Liver (tissue), 9 donors: Measurements from ENCODE around the gene ACSM6. TPM values are rescaled to one million over a fixed set of nuclear protein-coding genes. Genes with fewer than 3 reads are reported as not detected.
A peak's percentile ranks its signal among the peaks of the same experiment; 100 is the strongest.

Source experiments
- DNase-seq: peaks from one replicate; pipeline ENCODE4 v3.0.0-alpha.2; 2017; ENCODE audit warnings: low spot score
- H3K27ac ChIP-seq, 2 donors: one replicate each; pipeline ENCODE4 v1.7.0; 2013; ENCODE audit warnings: inconsistent platforms in 2 of 2, low read length in 2 of 2, control low read depth in 1 of 2, low read depth in 1 of 2, mild to moderate bottlenecking in 1 of 2
- H3K27me3 ChIP-seq, 4 donors: one replicate each; pipeline versions ENCODE4 v1.6.1 to v1.7.0; 2013; ENCODE audit warnings: low read length in 3 of 4, inconsistent platforms in 1 of 4, mild to moderate bottlenecking in 1 of 4, moderate library complexity in 1 of 4; ENCODE audit not compliant: control insufficient read depth in 4 of 4, insufficient read depth in 4 of 4
- H3K36me3 ChIP-seq, 4 donors: one replicate each; pipeline versions ENCODE4 v1.6.1 to v1.7.0; 2013; ENCODE audit warnings: low read length in 3 of 4, mild to moderate bottlenecking in 3 of 4, low read depth in 1 of 4, moderate library complexity in 1 of 4; ENCODE audit not compliant: control insufficient read depth in 4 of 4, insufficient read depth in 3 of 4
- H3K4me1 ChIP-seq, 4 donors: one replicate each; pipeline versions ENCODE4 v1.6.1 to v1.7.0; 2013; ENCODE audit warnings: low read length in 3 of 4, mild to moderate bottlenecking in 3 of 4, moderate library complexity in 1 of 4; ENCODE audit not compliant: control insufficient read depth in 4 of 4, insufficient read depth in 4 of 4
- H3K4me3 ChIP-seq, 3 donors: one replicate each; pipeline versions ENCODE4 v1.6.1 to v1.7.0; 2013; ENCODE audit warnings: low read length in 3 of 3, control low read depth in 1 of 3, low read depth in 1 of 3, mild to moderate bottlenecking in 1 of 3
- H3K9ac ChIP-seq, 2 donors: one replicate each; pipeline ENCODE4 v1.7.0; 2013; ENCODE audit warnings: low read length in 2 of 2, mild to moderate bottlenecking in 2 of 2, moderate library complexity in 2 of 2, control low read depth in 1 of 2, low read depth in 1 of 2
- H3K9me3 ChIP-seq, 4 donors: one replicate each; pipeline versions ENCODE4 v1.6.1 to v1.7.0; 2013; ENCODE audit warnings: low read length in 3 of 4; ENCODE audit not compliant: control insufficient read depth in 4 of 4
- CTCF ChIP-seq: fragments of 150-350 bp; IDR thresholded peaks from 2 replicates; pipeline ENCODE4 v1.5.1; 2017; ENCODE audit warnings: improper control_type of control experiment, low read depth, low read length; ENCODE audit not compliant: missing input control
- EGR1 ChIP-seq, 2 donors: IDR thresholded peaks; 2 replicates each; pipeline ENCODE4 v1.6.1; 2016 to 2018; ENCODE audit warnings: antibody characterized with exemption in 2 of 2, low read depth in 2 of 2
- FOXA1 ChIP-seq: IDR thresholded peaks from 2 replicates; pipeline ENCODE4 v1.6.1; 2016; ENCODE audit warnings: antibody characterized with exemption
- FOXA2 ChIP-seq: IDR thresholded peaks from 2 replicates; pipeline ENCODE4 v1.6.1; 2016; ENCODE audit warnings: antibody characterized with exemption
- HNF4A ChIP-seq, 2 donors: conservative IDR thresholded peaks; 2 replicates each; pipeline ENCODE4 v1.6.1; 2016; ENCODE audit warnings: antibody characterized with exemption in 2 of 2, mild to moderate bottlenecking in 2 of 2
- HNF4G ChIP-seq: IDR thresholded peaks from 2 replicates; pipeline ENCODE4 v1.6.1; 2016; ENCODE audit warnings: antibody characterized with exemption
- MAX ChIP-seq: IDR thresholded peaks from 2 replicates; pipeline ENCODE4 v1.6.1; 2016; ENCODE audit warnings: antibody characterized with exemption
- NR2F2 ChIP-seq: IDR thresholded peaks from 2 replicates; pipeline ENCODE4 v1.6.1; 2016; ENCODE audit warnings: antibody characterized with exemption
- RAD21 ChIP-seq, 2 donors: IDR thresholded peaks; 2 replicates each; pipeline ENCODE4 v1.6.1; 2016; ENCODE audit warnings: antibody characterized with exemption in 2 of 2, mild to moderate bottlenecking in 2 of 2
- REST ChIP-seq: IDR thresholded peaks from 2 replicates; pipeline ENCODE4 v1.6.1; 2016; ENCODE audit warnings: antibody characterized with exemption, mild to moderate bottlenecking
- SP1 ChIP-seq: IDR thresholded peaks from 2 replicates; pipeline ENCODE4 v1.6.1; 2018; ENCODE audit warnings: antibody characterized with exemption, mild to moderate bottlenecking
- TAF1 ChIP-seq: conservative IDR thresholded peaks from 2 replicates; pipeline ENCODE4 v1.6.1; 2016; ENCODE audit warnings: antibody characterized with exemption, mild to moderate bottlenecking
- YY1 ChIP-seq: IDR thresholded peaks from 2 replicates; pipeline ENCODE4 v1.6.1; 2016; ENCODE audit warnings: antibody characterized with exemption, mild to moderate bottlenecking
- WGBS: extraction: QIAGEN DNeasy Blood & Tissue Kit; methylation state at CpG from one replicate; pipeline ENCODE4 v1.1.7; 2013; 5-methylcytosine and 5-hydroxymethylcytosine counted together
- polyA plus RNA-seq, 2 donors: library from polyadenylated mRNA; stranded (reverse) in 1 of 2; unstranded in 1 of 2; fragments of 200-250 nt in 1 of 2; fragments of >200 nt in 1 of 2; fragmentation: Nextera tagmentation in 1 of 2; extraction: Ambion mirVana in 1 of 2; gene quantifications; one replicate each; pipeline versions ENCODE4 v1.2.1 to v1.2.3, GENCODE V29; 2013 to 2015
- total RNA-seq, 2 donors: library from RNA; depleted of rRNA; stranded (reverse); fragments of >200 nt; gene quantifications; one replicate each; pipeline ENCODE4 v1.2.3, GENCODE V29; 2014
- donor health status: healthy.
- donor health status: healthy.
- donor health status: healthy.
- donor health status: healthy.
- donor health status: healthy.

Gene ACSM6
- total and polyA plus RNA-seq, 4 donors: not detected

- no peaks in the 10 kb centered on the region for H3K9me3 ChIP-seq
- DNase-seq: no peak
- no peak overlapping the region for H3K4me3 ChIP-seq
- H3K4me1 ChIP-seq: peaks cover 4 to 26% (median 16%) of the 10 kb centered on the region in 4 donors
- no peaks in the 10 kb centered on the region for H3K36me3 ChIP-seq
- TF ChIP-seq REST: peak; percentile 25
- TF ChIP-seq HNF4G: no peak
- peak in 1 of 2 donors; percentile 15 for TF ChIP-seq HNF4A (conservative IDR thresholded peaks at IDR 0.05)
- TF ChIP-seq MAX: no peak
- H3K9ac ChIP-seq: peak overlapping the region in 1 of 2 donors; percentile 39
- WGBS: 33% methylated on average over 1 of the region's 1 CpG
- H3K27ac ChIP-seq: peak overlapping the region in 1 of 2 donors; percentile 20
- H3K27me3 ChIP-seq: no peaks in the 10 kb centered on the region
Observed at GRCh38 chr10:95178797-95179196, 15.2 kb upstream of the ACSM6 start.

GRCh38 chr10:95181726-95182125 lies 12.3 kb upstream of the ACSM6 start:
- no peaks in the 10 kb centered on the region for H3K36me3 ChIP-seq
- H3K4me3 ChIP-seq: no peak overlapping the region
- peaks cover 6 to 24% (median 16%) of the 10 kb centered on the region in 4 donors for H3K4me1 ChIP-seq
- DNase-seq: no peak
- no peak for TF ChIP-seq EGR1 (IDR thresholded peaks at IDR 0.05; ENCODE audit: low read depth in 2 of 2)
- TF ChIP-seq FOXA2: peak; percentile 20
- H3K27ac ChIP-seq: peak overlapping the region in 1 of 2 donors; percentile 19
- no peaks in the 10 kb centered on the region for H3K27me3 ChIP-seq
- H3K9me3 ChIP-seq: no peaks in the 10 kb centered on the region
- 37% methylated on average over 2 of the region's 2 CpGs for WGBS
- H3K9ac ChIP-seq: peak overlapping the region in 1 of 2 donors; percentile 56

- H3K4me3 ChIP-seq: peak overlapping the region; percentile 75 to 92 (median 76)
- WGBS: 10% methylated on average over 85 of the region's 85 CpGs
- TF ChIP-seq FOXA2 (no peak), HNF4A (conservative IDR thresholded peaks at IDR 0.05) (peak in 1 of 2 donors; percentile 57), YY1 (peak; percentile 55), HNF4G (peak; percentile 16), EGR1 (IDR thresholded peaks at IDR 0.05; ENCODE audit: low read depth in 2 of 2) (no peak), SP1 (no peak), MAX (no peak), TAF1 (no peak), RAD21 (IDR thresholded peaks at IDR 0.05) (peak; percentile 63 to 74), NR2F2 (peak; percentile 17), FOXA1 (no peak), CTCF (peak; percentile 78), REST (no peak)
Observed at GRCh38 chr10:95183271-95184230, 10.5 kb upstream of the ACSM6 start.

More at GRCh38 chr10:95183271-95184230, 10.5 kb upstream of the ACSM6 start:
- Histone ChIP-seq H3K27me3 (no peaks in the 10 kb centered on the region), H3K4me1 (peaks cover 3 to 12% (median 7%) of the 10 kb centered on the region in 4 donors), H3K27ac (peak overlapping the region; percentile 87 to 89), H3K9me3 (no peaks in the 10 kb centered on the region), H3K36me3 (no peaks in the 10 kb centered on the region), H3K9ac (peak overlapping the region; percentile 85 to 94)
- DNase-seq: peak; percentile 91
